HCT116 (cell line): Measurements from ENCODE around the gene LAD1. TPM values are rescaled to one million over a fixed set of nuclear protein-coding genes. Genes with fewer than 3 reads are reported as not detected.

Source experiments
- ATAC-seq: fragments of 200-7000 bp; cut with Tn5 transposase; 2 replicates; pipeline ENCODE4 v1.9.1; 2020; ENCODE audit warnings: mild to moderate bottlenecking, moderate library complexity
- BruUV-seq: library from RNA; stranded (reverse); fragments of 400-500 nt; replicated peaks from 2 replicates; lab custom pipeline; 2021; lab: Mats Ljungman, UMichigan
- CTCF ChIA-PET: fragments of 300-600 bp; sonication (Branson Sonifier 250); formaldehyde crosslinking; loops from one replicate; lab custom pipeline; 2021; ENCODE audit warnings: antibody characterized with exemption; lab: Charles Lee
- POLR2A ChIA-PET: fragments of 300-600, 350-600 bp; sonication (Branson Sonifier 250); formaldehyde crosslinking; loops from one replicate; lab custom pipeline; 2021; ENCODE audit warnings: antibody characterized with exemption; lab: Charles Lee
- RAD21 ChIA-PET, 2 experiments: fragments of 300-600 bp; sonication (Branson Sonifier 250); formaldehyde crosslinking; loops; one replicate each; lab custom pipeline; 2023; ENCODE audit warnings: low total read pairs in 2 of 2; ENCODE audit not compliant: uncharacterized antibody in 2 of 2, unreplicated experiment in 2 of 2, low non-redundant PET in 1 of 2; lab: Charles Lee
- DNase-seq: peaks from one replicate; pipeline ENCODE4 v3.0.0-alpha.2; 2010; ENCODE audit warnings: low read depth, low spot score
- H2AFZ ChIP-seq: fragments of 200-600 bp; shearing (Covaris generic), sonication (generic); 2 replicates; pipeline ENCODE4 v1.6.1; 2017; ENCODE audit warnings: low read depth, mixed run types, mixed read lengths, antibody characterized with exemption, low read length; ENCODE audit not compliant: poor library complexity, severe bottlenecking
- H3K27ac ChIP-seq: 2 replicates; pipeline ENCODE4 v1.5.1; 2012; ENCODE audit warnings: low read depth, low read length
- H3K27me3 ChIP-seq: fragments of 200-600 bp; sonication (generic); 2 replicates; pipeline ENCODE4 v1.6.1; 2016; ENCODE audit warnings: mixed run types, low read length, mixed read lengths; ENCODE audit not compliant: insufficient read depth
- H3K36me3 ChIP-seq, 2 experiments: fragments of 200-500 bp in 1 of 2; fragments of 200-600 bp in 1 of 2; sonication (Bioruptor generic) in 1 of 2; sonication (generic) in 1 of 2; 2 replicates each; pipeline versions ENCODE4 v1.5.1 to v1.6.1; 2014 to 2016; ENCODE audit warnings: low read length in 2 of 2, inconsistent platforms in 1 of 2, mixed read lengths in 1 of 2, mixed run types in 1 of 2; ENCODE audit not compliant: insufficient read depth in 2 of 2, control insufficient read depth in 1 of 2
- H3K4me1 ChIP-seq, 2 experiments: fragments of 200-600 bp in 1 of 2; sonication (generic) in 1 of 2; 2 replicates each; pipeline versions ENCODE4 v1.5.1 to v1.6.1; 2012 to 2017; ENCODE audit warnings: low read length in 2 of 2, inconsistent platforms in 1 of 2, mild to moderate bottlenecking in 1 of 2, mixed read lengths in 1 of 2, mixed run types in 1 of 2, moderate library complexity in 1 of 2; ENCODE audit not compliant: insufficient read depth in 2 of 2, control insufficient read depth in 1 of 2
- H3K4me2 ChIP-seq: fragments of 200-600 bp; sonication (generic); 2 replicates; pipeline ENCODE4 v1.6.1; 2017; ENCODE audit warnings: mixed run types, low read length, mixed read lengths
- H3K4me3 ChIP-seq, 2 experiments: fragments of 200-600 bp in 1 of 2; sonication (generic) in 1 of 2; replicated peaks in 1 of 2; 2 replicates each; pipeline ENCODE4 v1.5.1; 2011 to 2016; ENCODE audit warnings: low read length in 2 of 2, control low read depth in 1 of 2, low read depth in 1 of 2, mild to moderate bottlenecking in 1 of 2, mixed read lengths in 1 of 2, mixed run types in 1 of 2
- H3K79me2 ChIP-seq: fragments of 200-600 bp; sonication (generic); 2 replicates; pipeline ENCODE4 v1.6.1; 2017; ENCODE audit warnings: mild to moderate bottlenecking, mixed run types, low read length, moderate library complexity, mixed read lengths; ENCODE audit not compliant: insufficient read depth
- H3K9ac ChIP-seq: fragments of 200-600 bp; sonication (generic); 2 replicates; pipeline ENCODE4 v1.6.1; 2016; ENCODE audit warnings: low read length, mixed read lengths
- H3K9me2 ChIP-seq: fragments of 200-600 bp; sonication (generic), shearing (Covaris generic); 2 replicates; pipeline ENCODE4 v1.6.1; 2017; ENCODE audit warnings: mixed run types, mild to moderate bottlenecking, moderate library complexity; ENCODE audit not compliant: insufficient read depth
- H3K9me3 ChIP-seq, 2 experiments: fragments of 200-500 bp in 1 of 2; fragments of 200-600 bp in 1 of 2; sonication (Bioruptor generic) in 1 of 2; sonication (generic) in 1 of 2; 2 replicates each; pipeline ENCODE4 v1.6.1; 2014 to 2017; ENCODE audit warnings: low read length in 2 of 2, mixed read lengths in 2 of 2, inconsistent platforms in 1 of 2, low read depth in 1 of 2, mild to moderate bottlenecking in 1 of 2, mixed run types in 1 of 2, moderate library complexity in 1 of 2; ENCODE audit not compliant: control insufficient read depth in 1 of 2, insufficient read depth in 1 of 2
- H4K20me1 ChIP-seq: fragments of 200-600 bp; sonication (generic), shearing (Covaris generic); 2 replicates; pipeline ENCODE4 v1.6.1; 2017; ENCODE audit warnings: mixed run types, mild to moderate bottlenecking, moderate library complexity; ENCODE audit not compliant: insufficient read depth
- EGR1 ChIP-seq: IDR thresholded peaks from 2 replicates; pipeline ENCODE4 v1.6.1; 2012; ENCODE audit warnings: low read depth
- EZH2 ChIP-seq: fragments of 200-600 bp; sonication (generic); IDR thresholded peaks from 2 replicates; pipeline ENCODE4 v1.6.1; 2017; ENCODE audit warnings: antibody characterized with exemption, mixed run types
- POLR2A ChIP-seq: IDR thresholded peaks from 2 replicates; pipeline ENCODE4 v1.7.0; 2011; ENCODE audit warnings: borderline replicate concordance; ENCODE audit not compliant: insufficient read depth, insufficient read length; ENCODE audit errors: extremely low read depth
- SIN3A ChIP-seq: IDR thresholded peaks from 2 replicates; pipeline ENCODE4 v1.6.1; 2012; ENCODE audit warnings: low read depth
- ZFX ChIP-seq: fragments of 450-650 bp; IDR thresholded peaks from 2 replicates; pipeline ENCODE4 v1.6.1; 2017
- intact Hi-C: fragments of 100-400 bp; cut with micrococcal nuclease; formaldehyde crosslinking; loops from 2 replicates; pipeline ENCODE4 v1.10.0; 2022
- total RNA-seq: library from RNA; stranded (reverse); gene quantifications from one replicate; pipeline ENCODE4 v1.2.1, GENCODE V29; 2021; ENCODE audit not compliant: unreplicated experiment
- TF ChIP-seq, protein P1 (sequence below): IDR thresholded peaks from 2 replicates; pipeline ENCODE4 v1.6.1; 2012
- TF ChIP-seq, protein P2 (sequence below), 3 experiments: fragments of 200-600 bp in 1 of 3; sonication (generic) in 1 of 3; IDR thresholded peaks in 2 of 3; conservative IDR thresholded peaks in 1 of 3; 2 replicates each; pipeline ENCODE4 v1.5.1; 2012 to 2017; ENCODE audit warnings: low read depth in 2 of 3, low read length in 2 of 3, antibody characterized with exemption in 1 of 3, borderline replicate concordance in 1 of 3, control low read depth in 1 of 3, mild to moderate bottlenecking in 1 of 3, mixed read lengths in 1 of 3, mixed run types in 1 of 3, moderate library complexity in 1 of 3; ENCODE audit not compliant: insufficient read depth in 1 of 3
- TF ChIP-seq, protein P3 (sequence below): IDR thresholded peaks from 2 replicates; pipeline ENCODE4 v1.6.1; 2011; ENCODE audit warnings: mild to moderate bottlenecking, low read length, moderate library complexity; ENCODE audit not compliant: insufficient replicate concordance; ENCODE audit errors: extremely low read depth

LAD1 gene
- total RNA-seq, 1 experiment from 2014 or later = 56.1 TPM

DNA sequence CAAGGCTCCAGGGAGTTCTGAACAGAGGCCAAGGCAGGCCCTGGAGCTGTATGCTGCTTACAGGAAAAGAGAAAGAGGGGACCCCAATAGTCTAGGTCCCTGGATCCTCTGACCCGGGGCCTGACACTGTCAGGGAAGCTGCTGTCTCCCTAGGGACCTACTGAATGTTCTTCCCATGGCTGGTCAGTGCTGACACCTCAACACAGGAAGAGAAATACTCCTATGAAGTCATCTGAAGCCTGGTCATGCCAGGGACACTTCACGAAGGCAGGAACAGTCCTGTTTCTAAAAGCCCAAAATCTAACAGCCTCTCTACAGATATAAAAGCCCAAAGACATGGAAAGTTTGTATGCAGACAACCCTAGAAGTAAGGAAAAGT lies 1.7 kb upstream of the LAD1 start:
- DNase-seq = no peak
- ChIA-PET CTCF (no interaction called here), POLR2A (no interaction called here), RAD21 (no interaction called here)
- H3K36me3 ChIP-seq = peaks cover 0 to 9% of the 10 kb centered on the region in 2 experiments; a peak in 1 of 4 replicates
- no peaks in the 10 kb centered on the region for H4K20me1 ChIP-seq
- H3K9me3 ChIP-seq = no peaks in the 10 kb centered on the region
- no peak overlapping the region for H2AFZ ChIP-seq
- H3K27me3 ChIP-seq = no peaks in the 10 kb centered on the region
- no peak overlapping the region for H3K27ac ChIP-seq
- TF ChIP-seq SIN3A (no peak), ZFX (no peak), EZH2 (no peak), POLR2A (no peak), EGR1 (no peak)
- TF ChIP-seq, protein P1, sequence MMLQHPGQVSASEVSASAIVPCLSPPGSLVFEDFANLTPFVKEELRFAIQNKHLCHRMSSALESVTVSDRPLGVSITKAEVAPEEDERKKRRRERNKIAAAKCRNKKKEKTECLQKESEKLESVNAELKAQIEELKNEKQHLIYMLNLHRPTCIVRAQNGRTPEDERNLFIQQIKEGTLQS = no peak
- TF ChIP-seq, protein P2, sequence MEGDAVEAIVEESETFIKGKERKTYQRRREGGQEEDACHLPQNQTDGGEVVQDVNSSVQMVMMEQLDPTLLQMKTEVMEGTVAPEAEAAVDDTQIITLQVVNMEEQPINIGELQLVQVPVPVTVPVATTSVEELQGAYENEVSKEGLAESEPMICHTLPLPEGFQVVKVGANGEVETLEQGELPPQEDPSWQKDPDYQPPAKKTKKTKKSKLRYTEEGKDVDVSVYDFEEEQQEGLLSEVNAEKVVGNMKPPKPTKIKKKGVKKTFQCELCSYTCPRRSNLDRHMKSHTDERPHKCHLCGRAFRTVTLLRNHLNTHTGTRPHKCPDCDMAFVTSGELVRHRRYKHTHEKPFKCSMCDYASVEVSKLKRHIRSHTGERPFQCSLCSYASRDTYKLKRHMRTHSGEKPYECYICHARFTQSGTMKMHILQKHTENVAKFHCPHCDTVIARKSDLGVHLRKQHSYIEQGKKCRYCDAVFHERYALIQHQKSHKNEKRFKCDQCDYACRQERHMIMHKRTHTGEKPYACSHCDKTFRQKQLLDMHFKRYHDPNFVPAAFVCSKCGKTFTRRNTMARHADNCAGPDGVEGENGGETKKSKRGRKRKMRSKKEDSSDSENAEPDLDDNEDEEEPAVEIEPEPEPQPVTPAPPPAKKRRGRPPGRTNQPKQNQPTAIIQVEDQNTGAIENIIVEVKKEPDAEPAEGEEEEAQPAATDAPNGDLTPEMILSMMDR (IDR thresholded peaks at IDR 0.05 in 2 of 3, conservative IDR thresholded peaks at IDR 0.05 in 1 of 3; ENCODE audit: borderline replicate concordance in 1 of 3, insufficient read depth in 1 of 3, low read depth in 2 of 3, low read length in 2 of 3) = no peak
- TF ChIP-seq, protein P3, sequence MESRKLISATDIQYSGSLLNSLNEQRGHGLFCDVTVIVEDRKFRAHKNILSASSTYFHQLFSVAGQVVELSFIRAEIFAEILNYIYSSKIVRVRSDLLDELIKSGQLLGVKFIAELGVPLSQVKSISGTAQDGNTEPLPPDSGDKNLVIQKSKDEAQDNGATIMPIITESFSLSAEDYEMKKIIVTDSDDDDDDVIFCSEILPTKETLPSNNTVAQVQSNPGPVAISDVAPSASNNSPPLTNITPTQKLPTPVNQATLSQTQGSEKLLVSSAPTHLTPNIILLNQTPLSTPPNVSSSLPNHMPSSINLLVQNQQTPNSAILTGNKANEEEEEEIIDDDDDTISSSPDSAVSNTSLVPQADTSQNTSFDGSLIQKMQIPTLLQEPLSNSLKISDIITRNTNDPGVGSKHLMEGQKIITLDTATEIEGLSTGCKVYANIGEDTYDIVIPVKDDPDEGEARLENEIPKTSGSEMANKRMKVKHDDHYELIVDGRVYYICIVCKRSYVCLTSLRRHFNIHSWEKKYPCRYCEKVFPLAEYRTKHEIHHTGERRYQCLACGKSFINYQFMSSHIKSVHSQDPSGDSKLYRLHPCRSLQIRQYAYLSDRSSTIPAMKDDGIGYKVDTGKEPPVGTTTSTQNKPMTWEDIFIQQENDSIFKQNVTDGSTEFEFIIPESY = no peak
- BruUV-seq = no TSS peak
- peaks cover 35 to 56% of the 10 kb centered on the region in 2 experiments for H3K4me1 ChIP-seq
- peaks cover 35% of the 10 kb centered on the region for H3K79me2 ChIP-seq
- ATAC-seq = no peak
- H3K9me2 ChIP-seq = no peaks in the 10 kb centered on the region
- no peak overlapping the region for H3K4me3 ChIP-seq
- no peak overlapping the region for H3K9ac ChIP-seq
- H3K4me2 ChIP-seq = peak overlapping the region; percentile 99; the same call in 1 of the 2 replicates
- intact Hi-C loops = no loop called here
